Hematopoietic multipotent progenitor cell (in vitro differentiated cells): ENCODE results near the gene STK11IP. TPM values are rescaled to one million over a fixed set of nuclear protein-coding genes. Genes with fewer than 3 reads are reported as not detected.

Experiments used
- small RNA-seq: library from RNA; depleted of rRNA; stranded (forward); fragments of <200 nt; gene quantifications from one replicate; pipeline ENCODE3, GENCODE V24; 2012
- total RNA-seq: library from RNA; depleted of rRNA; stranded (reverse); fragments of >200 nt; gene quantifications from one replicate; pipeline ENCODE4 v1.2.3, GENCODE V29; 2012

The STK11IP gene
- total RNA-seq, 1 donor = 30.2 TPM

Small RNAs within 50 kb of the gene (small RNA-seq; reads per million reads assigned to genes)
- not detected for gene MIR3132
- gene RN7SKP213 = not detected

Other genes starting within 250 kb of the STK11IP start
- 118 TPM for gene DNPEP, start 209.9 kb upstream of the STK11IP start, total RNA-seq
- gene DES, start 179.5 kb upstream of the STK11IP start, total RNA-seq = not detected
- gene SPEG, start 163.0 kb upstream of the STK11IP start, total RNA-seq = 0.81 TPM
- 32.0 TPM for gene GMPPA, start 99.0 kb upstream of the STK11IP start, total RNA-seq
- gene ASIC4, start 83.4 kb upstream of the STK11IP start, total RNA-seq = 0.27 TPM
- gene CHPF, start 54.0 kb upstream of the STK11IP start, total RNA-seq = 10.2 TPM
- gene TMEM198, start 53.8 kb upstream of the STK11IP start, total RNA-seq = 0.54 TPM
- 114 TPM for gene OBSL1, start 26.3 kb upstream of the STK11IP start, total RNA-seq
- gene INHA, start 25.5 kb upstream of the STK11IP start, total RNA-seq = 0.27 TPM
- gene SLC4A3, start 29.8 kb downstream of the STK11IP start, total RNA-seq = under 0.01 TPM